OCI-LY3 (cell line): ENCODE data around the gene MPZL1.
"Not testable (repeated sequence)": the region's sequence is repeated elsewhere in the genome, so short reads cannot be mapped to it uniquely, and the experiment has no call there.

ENCODE experiments used
- EZH2phosphoT487 ChIP-seq: fragments of 200-600 bp; shearing (Covaris generic); IDR thresholded peaks from 2 replicates; pipeline ENCODE4 v1.6.1; 2018; ENCODE audit warnings: antibody characterized with exemption, mixed run types, low read depth
- TF ChIP-seq, protein P1 (sequence below): fragments of 200-600, 300-600 bp; sonication (generic); IDR thresholded peaks from 2 replicates; pipeline ENCODE4 v1.5.1; 2014; ENCODE audit warnings: antibody characterized with exemption, low read length, low read depth

- TF ChIP-seq, protein P1, sequence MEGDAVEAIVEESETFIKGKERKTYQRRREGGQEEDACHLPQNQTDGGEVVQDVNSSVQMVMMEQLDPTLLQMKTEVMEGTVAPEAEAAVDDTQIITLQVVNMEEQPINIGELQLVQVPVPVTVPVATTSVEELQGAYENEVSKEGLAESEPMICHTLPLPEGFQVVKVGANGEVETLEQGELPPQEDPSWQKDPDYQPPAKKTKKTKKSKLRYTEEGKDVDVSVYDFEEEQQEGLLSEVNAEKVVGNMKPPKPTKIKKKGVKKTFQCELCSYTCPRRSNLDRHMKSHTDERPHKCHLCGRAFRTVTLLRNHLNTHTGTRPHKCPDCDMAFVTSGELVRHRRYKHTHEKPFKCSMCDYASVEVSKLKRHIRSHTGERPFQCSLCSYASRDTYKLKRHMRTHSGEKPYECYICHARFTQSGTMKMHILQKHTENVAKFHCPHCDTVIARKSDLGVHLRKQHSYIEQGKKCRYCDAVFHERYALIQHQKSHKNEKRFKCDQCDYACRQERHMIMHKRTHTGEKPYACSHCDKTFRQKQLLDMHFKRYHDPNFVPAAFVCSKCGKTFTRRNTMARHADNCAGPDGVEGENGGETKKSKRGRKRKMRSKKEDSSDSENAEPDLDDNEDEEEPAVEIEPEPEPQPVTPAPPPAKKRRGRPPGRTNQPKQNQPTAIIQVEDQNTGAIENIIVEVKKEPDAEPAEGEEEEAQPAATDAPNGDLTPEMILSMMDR = not testable (repeated sequence)
- not testable (repeated sequence) for TF ChIP-seq EZH2phosphoT487
Measured at GRCh38 chr1:167806676-167807075, 84.9 kb downstream of the MPZL1 start.
